ENCODE measurements around the gene DNER. TPM values are rescaled to one million over a fixed set of nuclear protein-coding genes. Genes with fewer than 3 reads are reported as not detected.

DNER gene
- total and polyA plus RNA-seq, 2 of the 4 experiments (the other 2 are of a cell fraction): under 0.01 to 0.14 TPM

- H3K4me1 ChIP-seq (ENCODE audit: control insufficient read depth, insufficient read depth, low read length): peaks cover 15% of the 10 kb centered on the region
- in situ Hi-C loops (cut with MboI; ENCODE audit: low sequenced_read_pairs) (no loop called here), dilution Hi-C loops (cut with HindIII; ENCODE audit: low sequenced_read_pairs, unreplicated experiment) (no loop called here), intact Hi-C loops (cut with micrococcal nuclease) (no loop called here)
- H2AK5ac ChIP-seq (ENCODE audit: low read depth, low read length): peak overlapping the region; percentile 95
- no peaks in the 10 kb centered on the region for H3K27me3 ChIP-seq (ENCODE audit: control insufficient read depth, insufficient read depth, low read length)
- peak overlapping the region; percentile 77; the same call in 2 of the 3 replicates for H2BK15ac ChIP-seq (ENCODE audit: low read depth, low read length)
- peak overlapping the region; percentile 57; the same call in 1 of the 2 replicates for H3K56ac ChIP-seq (ENCODE audit: extremely low read depth, insufficient read depth, low read length)
- H3K27ac ChIP-seq (ENCODE audit: insufficient read depth, low read length): peak overlapping the region; percentile 97
- peak overlapping the region; percentile 85 for H3K14ac ChIP-seq (replicated peaks; ENCODE audit: low read depth, low read length)
- DNase-seq (no peak), ATAC-seq (ENCODE audit: low read depth) (no peak)
- peak overlapping the region; percentile 94 for H3K4ac ChIP-seq (ENCODE audit: low read depth, low read length)
- no peaks in the 10 kb centered on the region for H3K79me1 ChIP-seq (ENCODE audit: low read depth in 1 of 2, low read length in 2 of 2)
- H3K18ac ChIP-seq (ENCODE audit: low read depth, low read length): peak overlapping the region; percentile 99
- H3K9me3 ChIP-seq (ENCODE audit: control insufficient read depth, insufficient read depth, low read length): no peaks in the 10 kb centered on the region
- H4K20me1 ChIP-seq (ENCODE audit: insufficient read depth, low read length): no peaks in the 10 kb centered on the region
- peak overlapping the region; percentile 98 for H4K5ac ChIP-seq (ENCODE audit: low read depth, low read length)
- no CpG with 5 or more reads among the region's 3 CpGs for WGBS, 2 experiments (ENCODE audit: extremely low coverage in 2 of 2, insufficient read length in 1 of 2)
- peak overlapping the region; percentile 98 for H2BK20ac ChIP-seq (ENCODE audit: low read depth, low read length)
- peaks cover 8% of the 10 kb centered on the region; the same call in 1 of the 2 replicates for H3K9me1 ChIP-seq (ENCODE audit: insufficient read depth, low read length)
- H3K4me3 ChIP-seq (ENCODE audit: insufficient read depth, low read depth, low read length): no peak overlapping the region
- no peak overlapping the region for H3K4me2 ChIP-seq (ENCODE audit: low read depth, low read length)
- peak overlapping the region; percentile 87 for H2AK9ac ChIP-seq (replicated peaks; ENCODE audit: low read depth, low read length, poor library complexity)
- peak overlapping the region; percentile 99 for H4K91ac ChIP-seq (ENCODE audit: insufficient read depth, low read depth, low read length)
- TF ChIP-seq RCOR1 (IDR thresholded peaks at IDR 0.05; ENCODE audit: insufficient replicate concordance, low read length) (no peak), FOS (IDR thresholded peaks at IDR 0.05; ENCODE audit: low read depth, low read length) (no peak), USF2 (IDR thresholded peaks at IDR 0.05; ENCODE audit: low read depth, low read length) (no peak), RFX5 (IDR thresholded peaks at IDR 0.05; ENCODE audit: low read depth, low read length) (no peak), CTCF (conservative IDR thresholded peaks at IDR 0.05; ENCODE audit: low read depth, low read length) (no peak), POLR2A (IDR thresholded peaks at IDR 0.05; ENCODE audit: low read depth, low read length) (no peak), RAD21 (IDR thresholded peaks at IDR 0.05; ENCODE audit: low read length) (no peak), CHD1 (IDR thresholded peaks at IDR 0.05; ENCODE audit: low read depth, low read length) (no peak), SMC3 (IDR thresholded peaks at IDR 0.05; ENCODE audit: low read depth, low read length) (no peak), MAFK (IDR thresholded peaks at IDR 0.05; ENCODE audit: low read depth, low read length) (no peak), BHLHE40 (IDR thresholded peaks at IDR 0.05; ENCODE audit: low read depth, low read length) (no peak), MXI1 (IDR thresholded peaks at IDR 0.05; ENCODE audit: borderline replicate concordance, low read depth, low read length) (no peak), CEBPB (IDR thresholded peaks at IDR 0.05; ENCODE audit: low read depth, low read length) (no peak), NFE2L2 (IDR thresholded peaks at IDR 0.05; ENCODE audit: low read depth, low read length) (no peak), MAZ (IDR thresholded peaks at IDR 0.05; ENCODE audit: borderline replicate concordance, low read depth, low read length) (no peak), ELK1 (IDR thresholded peaks at IDR 0.05; ENCODE audit: borderline replicate concordance, low read depth, low read length) (no peak)
- ChIA-PET POLR2A (ENCODE audit: unreplicated experiment) (no interaction called here), CTCF (no interaction called here)
- H3K9ac ChIP-seq (ENCODE audit: low read depth, low read length): no peak overlapping the region
- H2AFZ ChIP-seq (replicated peaks; ENCODE audit: low read length, poor library complexity): peak overlapping the region; percentile 77
- no TSS peak for BruUV-seq (replicated peaks)
- no peaks in the 10 kb centered on the region for H3K36me3 ChIP-seq (ENCODE audit: control insufficient read depth, insufficient read depth, low read length)
- H2BK120ac ChIP-seq (ENCODE audit: low read depth, low read length): peak overlapping the region; percentile 99
- peak overlapping the region; percentile 90 to 92 for H4K8ac ChIP-seq (ENCODE audit: low read depth in 2 of 2, low read length in 2 of 2)
- no peak overlapping the region for H3K23ac ChIP-seq (ENCODE audit: low read depth, low read length)
- H2BK5ac ChIP-seq (ENCODE audit: low read depth, low read length, poor library complexity, severe bottlenecking): peak overlapping the region; percentile 73
Measured at GRCh38 chr2:229408962-229409361, 305.4 kb downstream of the DNER start.

Data from IMR-90 (cell line).